HEK293 (cell line): ENCODE data around the gene SCFD2.
A peak's percentile ranks its signal among the peaks of the same experiment; 100 is the strongest.

ENCODE experiments used
- CTCF ChIA-PET: fragments of 350-600 bp; formaldehyde crosslinking; extraction: SDS; loops from one replicate; lab custom pipeline; 2021; ENCODE audit warnings: antibody characterized with exemption; lab: Yijun Ruan, JAX
- POLR2A ChIA-PET: fragments of 300-600 bp; formaldehyde crosslinking; extraction: SDS; loops from one replicate; lab custom pipeline; 2020; ENCODE audit warnings: antibody characterized with exemption, inconsistent platforms; lab: Yijun Ruan, JAX
- H3K27ac ChIP-seq: fragments of 200-500 bp; sonication (Bioruptor generic); 2 replicates; pipeline ENCODE4 v1.5.1; 2014; ENCODE audit warnings: low read depth, low read length, control low read depth, inconsistent platforms; ENCODE audit errors: extremely low read depth
- H3K36me3 ChIP-seq, 2 experiments: fragments of 200-500 bp in 1 of 2; sonication (Bioruptor generic) in 1 of 2; 1 replicate in 1 of 2; 2 replicates in 1 of 2; pipeline ENCODE4 v1.5.1; 2014 to 2017; ENCODE audit warnings: inconsistent platforms in 2 of 2, low read length in 2 of 2; ENCODE audit not compliant: control insufficient read depth in 2 of 2, insufficient read depth in 1 of 2
- H3K4me1 ChIP-seq: fragments of 200-500 bp; sonication (Bioruptor generic); 2 replicates; pipeline ENCODE4 v1.5.1; 2014; ENCODE audit warnings: mild to moderate bottlenecking, low read length, inconsistent platforms; ENCODE audit not compliant: control insufficient read depth, insufficient read depth
- H3K4me3 ChIP-seq: 2 replicates; pipeline ENCODE4 v1.5.1; 2011; ENCODE audit warnings: low read depth, mild to moderate bottlenecking, control low read depth, low read length, moderate library complexity
- H3K9me3 ChIP-seq: fragments of 200-500 bp; sonication (Bioruptor generic); 2 replicates; pipeline ENCODE4 v1.5.1; 2014; ENCODE audit warnings: low read depth, low read length, inconsistent platforms; ENCODE audit not compliant: control insufficient read depth, insufficient read depth
- GLI4 ChIP-seq: fragments of 450-650 bp; formaldehyde crosslinking; IDR thresholded peaks from 2 replicates; pipeline ENCODE4 v1.5.1; 2016; ENCODE audit warnings: missing biosample characterization, missing genetic modification characterization
- HOXA7 ChIP-seq: sonication (generic); formaldehyde crosslinking; IDR thresholded peaks from 2 replicates; pipeline ENCODE4 v1.8.1; 2022; ENCODE audit warnings: missing genetic modification reagents, borderline replicate concordance
- REPIN1 ChIP-seq: fragments of 450-650 bp; formaldehyde crosslinking; IDR thresholded peaks from 2 replicates; pipeline ENCODE4 v1.5.1; 2017; ENCODE audit warnings: missing biosample characterization, missing genetic modification characterization, low read depth
- SALL2 ChIP-seq: fragments of 450-650 bp; formaldehyde crosslinking; IDR thresholded peaks from 2 replicates; pipeline ENCODE4 v1.5.0; 2017; ENCODE audit warnings: missing biosample characterization, mild to moderate bottlenecking, missing genetic modification characterization, borderline replicate concordance
- ZBTB8A ChIP-seq: fragments of 450-650 bp; formaldehyde crosslinking; IDR thresholded peaks from 2 replicates; pipeline ENCODE4 v1.5.1; 2016; ENCODE audit warnings: missing biosample characterization, missing genetic modification characterization
- ZFP37 ChIP-seq: fragments of 450-650 bp; formaldehyde crosslinking; IDR thresholded peaks from 2 replicates; pipeline ENCODE4 v1.5.1; 2016; ENCODE audit warnings: missing biosample characterization, missing genetic modification characterization
- ZIC2 ChIP-seq: fragments of 450-650 bp; formaldehyde crosslinking; IDR thresholded peaks from 2 replicates; pipeline ENCODE4 v1.5.1; 2016; ENCODE audit warnings: missing biosample characterization, missing genetic modification characterization
- ZNF133 ChIP-seq: fragments of 450-650 bp; formaldehyde crosslinking; IDR thresholded peaks from 2 replicates; pipeline ENCODE4 v1.5.1; 2016; ENCODE audit warnings: missing biosample characterization, missing genetic modification characterization
- ZNF311 ChIP-seq: fragments of 450-650 bp; formaldehyde crosslinking; IDR thresholded peaks from 2 replicates; pipeline ENCODE4 v1.5.1; 2017; ENCODE audit warnings: missing biosample characterization, missing genetic modification characterization, borderline replicate concordance
- ZNF404 ChIP-seq: fragments of 450-650 bp; formaldehyde crosslinking; IDR thresholded peaks from 2 replicates; pipeline ENCODE4 v1.5.1; 2017; ENCODE audit warnings: missing biosample characterization, missing genetic modification characterization
- ZNF426 ChIP-seq: fragments of 450-650 bp; formaldehyde crosslinking; IDR thresholded peaks from 2 replicates; pipeline ENCODE4 v1.5.1; 2017; ENCODE audit warnings: missing biosample characterization, missing genetic modification characterization, mild to moderate bottlenecking, inconsistent platforms, moderate library complexity
- ZNF558 ChIP-seq: fragments of 450-650 bp; formaldehyde crosslinking; IDR thresholded peaks from 2 replicates; pipeline ENCODE4 v1.5.1; 2016; ENCODE audit warnings: missing biosample characterization, missing genetic modification characterization
- TF ChIP-seq, protein P1 (sequence below): fragments of 450-650 bp; formaldehyde crosslinking; IDR thresholded peaks from 2 replicates; pipeline ENCODE4 v1.5.1; 2016; ENCODE audit warnings: missing biosample characterization, missing genetic modification characterization, low read depth
- TF ChIP-seq, protein P2 (sequence below): fragments of 450-650 bp; formaldehyde crosslinking; IDR thresholded peaks from 2 replicates; pipeline ENCODE4 v1.5.1; 2017; ENCODE audit warnings: missing biosample characterization, missing genetic modification characterization
- TF ChIP-seq, protein P3 (sequence below): fragments of 450-650 bp; formaldehyde crosslinking; IDR thresholded peaks from 2 replicates; pipeline ENCODE4 v1.5.1; 2016; ENCODE audit warnings: missing biosample characterization, missing genetic modification characterization
- TF ChIP-seq, protein P4 (sequence below): fragments of 450-650 bp; formaldehyde crosslinking; IDR thresholded peaks from 2 replicates; pipeline ENCODE4 v1.5.1; 2016; ENCODE audit warnings: missing biosample characterization, missing genetic modification characterization
- TF ChIP-seq, protein P5 (sequence below): fragments of 450-650 bp; formaldehyde crosslinking; IDR thresholded peaks from 2 replicates; pipeline ENCODE4 v1.5.1; 2016; ENCODE audit warnings: missing biosample characterization, missing genetic modification characterization

SCFD2 gene

DNA sequence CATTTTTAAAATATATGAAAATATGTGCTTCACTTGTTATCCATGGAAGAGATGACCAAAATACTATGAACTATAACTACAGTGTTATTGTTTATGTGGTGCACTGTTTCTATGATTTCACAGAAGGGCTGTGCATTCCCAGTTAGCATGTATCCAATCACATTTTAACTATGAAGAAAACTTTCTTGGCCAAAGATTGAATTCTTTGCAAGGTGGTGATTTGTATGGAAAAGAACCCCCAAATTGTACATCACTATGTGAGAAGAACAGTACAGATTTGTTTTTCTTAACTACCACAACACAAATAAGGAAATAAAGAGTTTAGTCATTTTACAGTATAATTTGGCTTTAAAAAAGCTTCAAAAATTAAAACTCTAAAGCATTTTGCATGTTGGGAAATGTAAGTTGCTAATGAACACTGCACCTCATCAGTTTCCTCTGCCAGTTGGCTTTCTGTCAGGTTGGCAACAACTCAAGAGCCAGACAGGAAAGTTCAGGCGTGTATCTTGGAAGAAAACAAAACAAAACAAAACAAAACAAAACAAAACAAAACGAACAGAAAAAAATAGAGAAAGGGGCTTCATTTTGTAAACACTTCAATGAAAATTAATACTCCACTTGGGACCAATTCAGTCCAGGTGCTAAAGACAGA is 237.0 kb downstream of the SCFD2 start (continued):
- no peak for TF ChIP-seq ZNF426

DNA sequence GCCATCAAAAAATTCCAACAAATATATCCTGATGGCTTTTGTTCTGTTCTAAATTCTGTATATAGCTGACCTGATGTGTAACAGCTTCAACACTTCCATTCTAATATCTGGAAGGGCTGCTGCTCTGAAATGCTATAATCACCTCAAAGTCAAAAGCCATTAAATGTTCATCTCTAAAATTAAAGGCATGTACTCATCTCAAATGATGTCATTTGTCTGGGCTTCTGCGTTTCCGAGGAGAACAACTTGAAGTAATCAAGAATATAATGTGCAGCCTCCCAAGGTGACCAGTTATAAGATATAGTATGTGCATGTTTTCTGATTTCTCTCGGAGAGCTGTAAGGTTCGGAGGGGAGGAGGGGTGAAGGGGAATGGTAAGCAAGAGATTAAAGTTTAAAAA is 237.6 kb downstream of the SCFD2 start:
- Histone ChIP-seq H3K4me3 (no peak overlapping the region), H3K36me3 (no peaks in the 10 kb centered on the region), H3K9me3 (no peaks in the 10 kb centered on the region), H3K27ac (no peak overlapping the region), H3K4me1 (no peaks in the 10 kb centered on the region)
- no peak for TF ChIP-seq GLI4 (tag by site-specific recombination)
- TF ChIP-seq, protein P1, sequence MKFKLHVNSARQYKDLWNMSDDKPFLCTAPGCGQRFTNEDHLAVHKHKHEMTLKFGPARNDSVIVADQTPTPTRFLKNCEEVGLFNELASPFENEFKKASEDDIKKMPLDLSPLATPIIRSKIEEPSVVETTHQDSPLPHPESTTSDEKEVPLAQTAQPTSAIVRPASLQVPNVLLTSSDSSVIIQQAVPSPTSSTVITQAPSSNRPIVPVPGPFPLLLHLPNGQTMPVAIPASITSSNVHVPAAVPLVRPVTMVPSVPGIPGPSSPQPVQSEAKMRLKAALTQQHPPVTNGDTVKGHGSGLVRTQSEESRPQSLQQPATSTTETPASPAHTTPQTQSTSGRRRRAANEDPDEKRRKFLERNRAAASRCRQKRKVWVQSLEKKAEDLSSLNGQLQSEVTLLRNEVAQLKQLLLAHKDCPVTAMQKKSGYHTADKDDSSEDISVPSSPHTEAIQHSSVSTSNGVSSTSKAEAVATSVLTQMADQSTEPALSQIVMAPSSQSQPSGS (tag by site-specific recombination): 0 out of 2 replicates have a peak, but pooled peaks have one; percentile 8
- POLR2A ChIA-PET: no interaction called here
- CTCF ChIA-PET: no interaction called here

DNA sequence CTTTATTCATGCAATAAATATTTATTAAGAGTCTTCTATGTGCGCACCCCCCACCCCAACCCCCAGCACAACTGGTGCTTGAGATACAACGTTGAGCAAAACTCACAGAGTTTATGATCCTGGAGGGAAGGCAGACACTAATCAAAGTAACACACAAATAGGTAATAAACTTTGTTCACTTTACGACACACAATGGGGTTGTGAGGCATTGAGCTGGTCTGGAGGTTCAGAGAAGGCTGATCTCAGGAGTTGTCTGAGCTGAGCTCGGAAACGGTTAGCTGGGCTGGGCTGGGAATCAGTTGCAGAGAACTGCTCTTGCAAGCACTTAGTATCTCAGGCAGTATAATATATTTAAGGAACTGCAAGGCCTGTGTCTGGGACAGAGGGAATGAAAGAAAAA is 238.5 kb downstream of the SCFD2 start:
- no peaks in the 10 kb centered on the region for H3K4me1 ChIP-seq
- no peaks in the 10 kb centered on the region for H3K36me3 ChIP-seq
- H3K27ac ChIP-seq: no peak overlapping the region
- H3K4me3 ChIP-seq: no peak overlapping the region
- H3K9me3 ChIP-seq: no peaks in the 10 kb centered on the region
- ChIA-PET CTCF (no interaction called here), POLR2A (no interaction called here)
- no peak for TF ChIP-seq ZBTB8A (tag by site-specific recombination)
- no peak for TF ChIP-seq HOXA7 (CRISPR knock-in tag)

DNA sequence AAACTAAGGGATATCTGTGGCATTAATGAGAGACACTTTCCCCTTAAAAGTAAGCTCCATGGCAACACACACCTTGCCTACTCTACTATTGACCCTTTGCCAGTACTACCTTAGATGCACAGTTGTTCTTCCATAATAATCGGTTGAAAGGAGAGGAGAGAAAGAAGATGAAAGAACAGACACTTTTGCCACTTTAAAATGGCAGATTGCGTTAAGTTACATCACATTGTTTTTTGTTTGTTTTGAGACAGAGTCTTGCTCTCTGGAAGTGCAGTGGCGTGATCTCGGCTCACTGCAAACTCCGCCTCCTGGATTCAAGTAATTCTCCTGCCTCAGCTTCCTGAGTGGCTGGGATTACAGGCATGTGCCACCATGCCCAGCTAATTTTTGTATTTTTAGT is 239.8 kb downstream of the SCFD2 start:
- ChIA-PET POLR2A (no interaction called here), CTCF (interaction anchor here (0.5 kb wide), 1 partner anchor 307 kb away, joined by 3 read pairs; no protein-coding TSS in a partner anchor)
- no peaks in the 10 kb centered on the region for H3K36me3 ChIP-seq
- no peak overlapping the region for H3K27ac ChIP-seq
- H3K4me1 ChIP-seq: no peaks in the 10 kb centered on the region
- no peak overlapping the region for H3K4me3 ChIP-seq
- no peaks in the 10 kb centered on the region for H3K9me3 ChIP-seq
- TF ChIP-seq SALL2: no peak
- TF ChIP-seq, protein P2, sequence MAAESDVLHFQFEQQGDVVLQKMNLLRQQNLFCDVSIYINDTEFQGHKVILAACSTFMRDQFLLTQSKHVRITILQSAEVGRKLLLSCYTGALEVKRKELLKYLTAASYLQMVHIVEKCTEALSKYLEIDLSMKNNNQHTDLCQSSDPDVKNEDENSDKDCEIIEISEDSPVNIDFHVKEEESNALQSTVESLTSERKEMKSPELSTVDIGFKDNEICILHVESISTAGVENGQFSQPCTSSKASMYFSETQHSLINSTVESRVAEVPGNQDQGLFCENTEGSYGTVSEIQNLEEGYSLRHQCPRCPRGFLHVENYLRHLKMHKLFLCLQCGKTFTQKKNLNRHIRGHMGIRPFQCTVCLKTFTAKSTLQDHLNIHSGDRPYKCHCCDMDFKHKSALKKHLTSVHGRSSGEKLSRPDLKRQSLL (tag by site-specific recombination): no peak
- TF ChIP-seq, protein P3, sequence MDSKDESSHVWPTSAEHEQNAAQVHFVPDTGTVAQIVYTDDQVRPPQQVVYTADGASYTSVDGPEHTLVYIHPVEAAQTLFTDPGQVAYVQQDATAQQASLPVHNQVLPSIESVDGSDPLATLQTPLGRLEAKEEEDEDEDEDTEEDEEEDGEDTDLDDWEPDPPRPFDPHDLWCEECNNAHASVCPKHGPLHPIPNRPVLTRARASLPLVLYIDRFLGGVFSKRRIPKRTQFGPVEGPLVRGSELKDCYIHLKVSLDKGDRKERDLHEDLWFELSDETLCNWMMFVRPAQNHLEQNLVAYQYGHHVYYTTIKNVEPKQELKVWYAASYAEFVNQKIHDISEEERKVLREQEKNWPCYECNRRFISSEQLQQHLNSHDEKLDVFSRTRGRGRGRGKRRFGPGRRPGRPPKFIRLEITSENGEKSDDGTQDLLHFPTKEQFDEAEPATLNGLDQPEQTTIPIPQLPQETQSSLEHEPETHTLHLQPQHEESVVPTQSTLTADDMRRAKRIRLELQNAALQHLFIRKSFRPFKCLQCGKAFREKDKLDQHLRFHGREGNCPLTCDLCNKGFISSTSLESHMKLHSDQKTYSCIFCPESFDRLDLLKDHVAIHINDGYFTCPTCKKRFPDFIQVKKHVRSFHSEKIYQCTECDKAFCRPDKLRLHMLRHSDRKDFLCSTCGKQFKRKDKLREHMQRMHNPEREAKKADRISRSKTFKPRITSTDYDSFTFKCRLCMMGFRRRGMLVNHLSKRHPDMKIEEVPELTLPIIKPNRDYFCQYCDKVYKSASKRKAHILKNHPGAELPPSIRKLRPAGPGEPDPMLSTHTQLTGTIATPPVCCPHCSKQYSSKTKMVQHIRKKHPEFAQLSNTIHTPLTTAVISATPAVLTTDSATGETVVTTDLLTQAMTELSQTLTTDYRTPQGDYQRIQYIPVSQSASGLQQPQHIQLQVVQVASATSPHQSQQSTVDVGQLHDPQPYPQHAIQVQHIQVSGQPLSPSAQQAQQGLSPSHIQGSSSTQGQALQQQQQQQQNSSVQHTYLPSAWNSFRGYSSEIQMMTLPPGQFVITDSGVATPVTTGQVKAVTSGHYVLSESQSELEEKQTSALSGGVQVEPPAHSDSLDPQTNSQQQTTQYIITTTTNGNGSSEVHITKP: no peak
- TF ChIP-seq ZNF404 (tag by site-specific recombination): no peak
- no peak for TF ChIP-seq REPIN1 (tag by site-specific recombination)
- TF ChIP-seq, protein P4, sequence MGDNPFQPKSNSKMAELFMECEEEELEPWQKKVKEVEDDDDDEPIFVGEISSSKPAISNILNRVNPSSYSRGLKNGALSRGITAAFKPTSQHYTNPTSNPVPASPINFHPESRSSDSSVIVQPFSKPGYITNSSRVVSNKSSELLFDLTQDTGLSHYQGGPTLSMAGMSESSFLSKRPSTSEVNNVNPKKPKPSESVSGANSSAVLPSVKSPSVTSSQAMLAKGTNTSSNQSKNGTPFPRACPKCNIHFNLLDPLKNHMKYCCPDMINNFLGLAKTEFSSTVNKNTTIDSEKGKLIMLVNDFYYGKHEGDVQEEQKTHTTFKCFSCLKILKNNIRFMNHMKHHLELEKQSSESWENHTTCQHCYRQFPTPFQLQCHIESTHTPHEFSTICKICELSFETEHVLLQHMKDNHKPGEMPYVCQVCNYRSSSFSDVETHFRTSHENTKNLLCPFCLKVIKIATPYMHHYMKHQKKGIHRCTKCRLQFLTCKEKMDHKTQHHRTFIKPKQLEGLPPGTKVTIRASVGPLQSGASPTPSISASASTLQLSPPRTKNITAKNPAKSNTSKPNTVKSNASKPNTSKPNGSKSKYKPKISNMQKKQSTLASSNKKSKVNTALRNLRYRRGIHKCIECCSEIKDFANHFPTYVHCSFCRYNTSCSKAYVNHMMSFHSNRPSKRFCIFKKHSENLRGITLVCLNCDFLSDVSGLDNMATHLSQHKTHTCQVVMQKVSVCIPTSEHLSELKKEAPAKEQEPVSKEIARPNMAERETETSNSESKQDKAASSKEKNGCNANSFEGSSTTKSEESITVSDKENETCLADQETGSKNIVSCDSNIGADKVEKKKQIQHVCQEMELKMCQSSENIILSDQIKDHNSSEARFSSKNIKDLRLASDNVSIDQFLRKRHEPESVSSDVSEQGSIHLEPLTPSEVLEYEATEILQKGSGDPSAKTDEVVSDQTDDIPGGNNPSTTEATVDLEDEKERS (tag by site-specific recombination): no peak
- no peak for TF ChIP-seq ZNF133
- TF ChIP-seq, protein P5, sequence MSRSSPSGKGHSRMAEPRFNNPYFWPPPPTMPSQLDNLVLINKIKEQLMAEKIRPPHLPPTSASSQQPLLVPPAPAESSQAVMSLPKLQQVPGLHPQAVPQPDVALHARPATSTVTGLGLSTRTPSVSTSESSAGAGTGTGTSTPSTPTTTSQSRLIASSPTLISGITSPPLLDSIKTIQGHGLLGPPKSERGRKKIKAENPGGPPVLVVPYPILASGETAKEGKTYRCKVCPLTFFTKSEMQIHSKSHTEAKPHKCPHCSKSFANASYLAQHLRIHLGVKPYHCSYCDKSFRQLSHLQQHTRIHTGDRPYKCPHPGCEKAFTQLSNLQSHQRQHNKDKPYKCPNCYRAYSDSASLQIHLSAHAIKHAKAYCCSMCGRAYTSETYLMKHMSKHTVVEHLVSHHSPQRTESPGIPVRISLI: no peak
- TF ChIP-seq ZIC2 (tag by site-specific recombination): no peak
- no peak for TF ChIP-seq ZNF558 (tag by site-specific recombination)
- TF ChIP-seq ZNF311 (tag by site-specific recombination): no peak
- no peak for TF ChIP-seq ZFP37
